RWPE2 (cell line): Measurements from ENCODE around the gene SHISA4.

Source experiments
- ATAC-seq: fragments of 200-7000 bp; cut with Tn5 transposase; 3 replicates; pipeline ENCODE4 v1.9.1; 2021; ENCODE audit warnings: low read depth
- DNase-seq: peaks from one replicate; pipeline ENCODE4 v3.0.0-alpha.2; 2020; ENCODE audit warnings: low spot score
- H3K27ac ChIP-seq: fragments of 450-650 bp; 2 replicates; pipeline ENCODE4 v1.5.1; 2017; ENCODE audit warnings: mild to moderate bottlenecking; ENCODE audit not compliant: poor library complexity, severe bottlenecking
- H3K27me3 ChIP-seq: fragments of 250-450 bp; sonication (Bioruptor Pico); 2 replicates; pipeline ENCODE4 v1.5.1; 2021; ENCODE audit warnings: mild to moderate bottlenecking, moderate library complexity; ENCODE audit not compliant: insufficient read depth, poor library complexity, severe bottlenecking
- H3K36me3 ChIP-seq: fragments of 250-450 bp; sonication (Bioruptor Pico); 2 replicates; pipeline ENCODE4 v1.5.1; 2020; ENCODE audit warnings: low read depth, mild to moderate bottlenecking, moderate library complexity
- H3K4me1 ChIP-seq: fragments of 250-450 bp; sonication (Bioruptor Pico); 2 replicates; pipeline ENCODE4 v1.5.1; 2021; ENCODE audit warnings: mild to moderate bottlenecking, moderate library complexity; ENCODE audit not compliant: insufficient read depth, poor library complexity, severe bottlenecking
- H3K4me3 ChIP-seq: fragments of 250-450 bp; sonication (Bioruptor Pico); 2 replicates; pipeline ENCODE4 v1.5.1; 2021; ENCODE audit warnings: mild to moderate bottlenecking, moderate library complexity; ENCODE audit not compliant: severe bottlenecking
- H3K9me3 ChIP-seq: fragments of 250-450 bp; sonication (Bioruptor Pico); 2 replicates; pipeline ENCODE4 v1.5.1; 2021; ENCODE audit warnings: mild to moderate bottlenecking, moderate library complexity; ENCODE audit not compliant: severe bottlenecking
- TF ChIP-seq, protein P1 (sequence below): fragments of 450-650 bp; IDR thresholded peaks from one replicate; pipeline ENCODE4 v1.5.1; 2017; ENCODE audit warnings: mild to moderate bottlenecking, moderate library complexity; ENCODE audit not compliant: poor library complexity, severe bottlenecking

The SHISA4 gene

DNA sequence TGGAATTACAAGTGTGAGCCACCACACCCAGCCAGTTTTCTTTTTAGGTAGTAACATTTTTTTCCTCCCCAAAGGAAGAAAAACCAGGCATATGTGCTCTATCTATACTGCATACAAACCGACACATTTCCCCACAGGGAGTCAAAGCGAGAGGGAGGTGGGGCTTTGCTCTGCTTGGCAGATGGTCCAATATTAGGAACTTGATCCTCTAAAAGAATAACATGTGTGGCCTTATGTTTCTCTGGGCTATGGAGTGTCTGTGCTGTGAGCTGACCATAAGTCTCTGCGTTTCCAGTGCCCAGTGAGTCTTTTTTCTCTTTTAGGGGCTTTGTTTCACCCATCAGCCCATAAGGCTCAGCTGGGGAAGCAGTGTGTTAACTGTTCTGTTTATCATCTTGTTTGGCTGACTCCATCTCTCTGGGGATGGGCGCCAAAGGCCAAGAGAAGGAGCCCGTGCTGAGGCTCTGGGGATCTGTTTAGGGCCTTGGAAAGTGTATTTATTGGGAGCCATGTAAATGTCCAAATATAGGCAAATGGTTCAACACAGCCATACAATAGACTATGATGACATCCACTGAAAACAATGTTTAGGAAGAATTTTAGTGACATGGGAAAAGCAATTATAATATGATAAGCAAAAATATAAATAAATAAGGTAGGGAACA, 37.4 kb downstream of the SHISA4 start:
- no peaks in the 10 kb centered on the region for H3K9me3 ChIP-seq
- no peaks in the 10 kb centered on the region for H3K36me3 ChIP-seq
- H3K27me3 ChIP-seq = no peaks in the 10 kb centered on the region
- no peak overlapping the region for H3K4me3 ChIP-seq
- DNase-seq = no peak
- no peak for ATAC-seq
- no peaks in the 10 kb centered on the region for H3K4me1 ChIP-seq
- no peak overlapping the region for H3K27ac ChIP-seq
- TF ChIP-seq, protein P1, sequence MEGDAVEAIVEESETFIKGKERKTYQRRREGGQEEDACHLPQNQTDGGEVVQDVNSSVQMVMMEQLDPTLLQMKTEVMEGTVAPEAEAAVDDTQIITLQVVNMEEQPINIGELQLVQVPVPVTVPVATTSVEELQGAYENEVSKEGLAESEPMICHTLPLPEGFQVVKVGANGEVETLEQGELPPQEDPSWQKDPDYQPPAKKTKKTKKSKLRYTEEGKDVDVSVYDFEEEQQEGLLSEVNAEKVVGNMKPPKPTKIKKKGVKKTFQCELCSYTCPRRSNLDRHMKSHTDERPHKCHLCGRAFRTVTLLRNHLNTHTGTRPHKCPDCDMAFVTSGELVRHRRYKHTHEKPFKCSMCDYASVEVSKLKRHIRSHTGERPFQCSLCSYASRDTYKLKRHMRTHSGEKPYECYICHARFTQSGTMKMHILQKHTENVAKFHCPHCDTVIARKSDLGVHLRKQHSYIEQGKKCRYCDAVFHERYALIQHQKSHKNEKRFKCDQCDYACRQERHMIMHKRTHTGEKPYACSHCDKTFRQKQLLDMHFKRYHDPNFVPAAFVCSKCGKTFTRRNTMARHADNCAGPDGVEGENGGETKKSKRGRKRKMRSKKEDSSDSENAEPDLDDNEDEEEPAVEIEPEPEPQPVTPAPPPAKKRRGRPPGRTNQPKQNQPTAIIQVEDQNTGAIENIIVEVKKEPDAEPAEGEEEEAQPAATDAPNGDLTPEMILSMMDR = no peak

DNA sequence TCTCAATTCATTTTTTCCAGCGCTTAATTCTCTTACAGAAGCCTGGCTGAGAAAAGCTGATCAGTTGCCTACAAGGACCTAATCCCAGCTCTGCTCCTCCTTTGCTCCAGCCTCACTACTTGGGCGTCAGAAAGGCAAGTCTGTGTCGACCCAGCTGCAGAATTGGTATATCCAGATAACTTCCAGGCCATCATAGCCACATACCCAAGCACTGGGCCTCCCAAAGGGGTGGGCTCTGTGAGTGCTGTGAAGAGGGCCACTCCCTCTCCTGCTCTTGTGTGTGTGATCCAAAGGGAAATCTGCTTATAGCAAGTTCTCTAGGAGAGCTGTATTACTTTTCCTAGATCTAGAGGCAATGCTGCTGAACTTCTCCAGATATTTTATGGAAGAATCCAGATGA, 39.6 kb downstream of the SHISA4 start:
- TF ChIP-seq, protein P1 = no peak
- Histone ChIP-seq H3K27me3 (no peaks in the 10 kb centered on the region), H3K27ac (no peak overlapping the region), H3K4me1 (no peaks in the 10 kb centered on the region), H3K4me3 (no peak overlapping the region), H3K9me3 (no peaks in the 10 kb centered on the region), H3K36me3 (no peaks in the 10 kb centered on the region)
- DNase-seq (no peak), ATAC-seq (no peak)

DNA sequence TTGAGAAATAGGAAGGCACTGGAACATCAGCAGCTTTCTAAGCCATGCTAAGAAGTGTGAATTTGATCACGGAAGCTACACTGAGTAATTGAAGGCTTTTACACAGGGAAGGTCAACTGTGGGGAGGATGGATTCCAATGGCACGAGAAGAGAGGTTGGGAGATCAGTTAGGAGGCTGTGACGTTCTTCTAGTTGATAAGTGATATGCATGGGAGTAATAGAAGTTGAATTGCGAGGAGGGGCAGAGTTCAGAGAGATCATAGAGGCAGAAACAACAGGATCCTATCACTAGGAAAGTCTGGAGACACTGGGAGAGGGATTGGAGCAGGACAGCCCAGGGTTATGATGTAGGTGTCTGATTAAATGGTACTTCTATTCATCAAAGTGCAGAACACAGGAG, 41.4 kb downstream of the SHISA4 start:
- ATAC-seq (no peak), DNase-seq (no peak)
- Histone ChIP-seq H3K27me3 (no peaks in the 10 kb centered on the region), H3K36me3 (no peaks in the 10 kb centered on the region), H3K27ac (no peak overlapping the region), H3K4me1 (peaks cover 3% of the 10 kb centered on the region), H3K4me3 (no peak overlapping the region), H3K9me3 (no peaks in the 10 kb centered on the region)
- TF ChIP-seq, protein P1 = no peak

DNA sequence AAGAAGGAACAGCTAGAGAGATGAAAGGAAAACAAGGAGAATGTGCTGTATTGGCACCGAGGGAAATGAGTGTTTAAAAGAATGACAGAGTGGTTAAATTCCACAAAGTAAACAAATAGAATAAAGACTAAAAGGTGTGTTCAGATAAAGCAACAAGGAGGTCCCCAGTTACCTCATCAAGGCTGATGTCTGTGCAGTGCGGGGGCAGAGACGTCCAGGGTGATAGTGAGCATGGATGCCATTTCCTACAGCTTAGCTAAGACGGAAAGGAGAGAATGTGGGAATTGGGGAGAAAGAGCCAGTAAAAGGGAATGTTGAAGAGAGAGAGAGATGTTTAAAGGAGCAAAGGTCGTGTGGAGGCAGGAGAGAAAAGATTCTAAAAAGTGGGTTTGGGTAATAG, 42.1 kb downstream of the SHISA4 start:
- H3K9me3 ChIP-seq = no peaks in the 10 kb centered on the region
- H3K36me3 ChIP-seq = no peaks in the 10 kb centered on the region
- H3K27me3 ChIP-seq = no peaks in the 10 kb centered on the region
- no peak for DNase-seq
- H3K4me1 ChIP-seq = peaks cover 3% of the 10 kb centered on the region
- no peak for ATAC-seq
- H3K27ac ChIP-seq = no peak overlapping the region
- TF ChIP-seq, protein P1 = no peak
- H3K4me3 ChIP-seq = no peak overlapping the region

DNA sequence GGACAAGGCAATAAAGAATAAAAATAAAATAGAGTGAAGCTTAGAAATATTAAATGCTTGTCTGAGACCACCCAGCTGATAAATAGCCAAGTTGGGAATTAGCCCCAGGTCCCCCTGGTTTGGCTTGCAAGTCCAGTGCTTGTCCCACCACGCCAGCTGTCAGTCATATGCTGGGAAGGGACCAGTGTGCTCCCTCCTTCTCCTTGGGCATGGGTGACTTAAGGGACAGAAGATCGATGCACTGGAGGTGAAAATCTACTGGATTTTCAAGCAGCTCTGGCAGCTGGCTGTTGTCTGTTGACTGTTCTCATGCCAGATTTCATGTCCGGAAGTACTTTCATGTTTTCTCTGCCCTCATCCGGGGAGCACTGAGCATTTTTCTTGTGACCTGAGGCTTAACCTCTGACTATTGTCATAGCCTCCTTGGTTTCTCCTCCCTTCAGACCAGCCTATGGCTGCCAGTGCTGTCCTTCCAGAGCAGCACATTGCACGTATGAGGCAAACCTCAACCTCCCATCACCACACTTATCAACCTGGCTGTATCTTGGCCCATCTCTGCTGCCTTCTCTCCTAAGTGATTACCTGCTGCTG, 45.2 kb downstream of the SHISA4 start:
- H3K36me3 ChIP-seq = no peaks in the 10 kb centered on the region
- H3K9me3 ChIP-seq = no peaks in the 10 kb centered on the region
- no peak overlapping the region for H3K27ac ChIP-seq
- ATAC-seq = no peak
- peaks cover 3% of the 10 kb centered on the region for H3K4me1 ChIP-seq
- TF ChIP-seq, protein P1 = no peak
- no peak for DNase-seq
- no peaks in the 10 kb centered on the region for H3K27me3 ChIP-seq
- no peak overlapping the region for H3K4me3 ChIP-seq
